Peyer's patch (tissue), 4 donors: Measurements from ENCODE around the gene MEF2D.

Experiments
- CTCF ChIP-seq, 6 experiments: fragments of 450-650 bp in 4 of 6; fragments of 200-600 bp in 2 of 6; sonication (generic) in 1 of 6; IDR thresholded peaks; one replicate each; pipeline ENCODE4 v1.5.1; 2017 to 2019; ENCODE audit warnings: antibody characterized with exemption in 6 of 6, mild to moderate bottlenecking in 3 of 6, moderate library complexity in 1 of 6
- POLR2A ChIP-seq, 2 donors: fragments of 450-650 bp; IDR thresholded peaks; one replicate each; pipeline ENCODE4 v1.5.1; 2017; ENCODE audit warnings: antibody characterized with exemption in 2 of 2, mild to moderate bottlenecking in 2 of 2, moderate library complexity in 2 of 2

- TF ChIP-seq CTCF (IDR thresholded peaks at IDR 0.05), result no peak
- no peak for TF ChIP-seq POLR2A (IDR thresholded peaks at IDR 0.05)
Measured at GRCh38 chr1:156504438-156504813, 3.9 kb upstream of the MEF2D start.
